COR-L47 (cell line): Measurements from ENCODE around the gene TMEM126A.
"Not testable (repeated sequence)": the region's sequence is repeated elsewhere in the genome, so short reads cannot be mapped to it uniquely, and the experiment has no call there.

ENCODE experiments used
- DNase-seq: peaks from one replicate; lab custom pipeline; 2025; lab: John Stamatoyannopoulos, UW

TMEM126A gene

GRCh38 chr11:85658180-85658579, 10.4 kb downstream of the TMEM126A start:
- no peak for DNase-seq

- no peak for DNase-seq
These were observed 14.4 kb downstream of the TMEM126A start for GRCh38 chr11:85661972-85662664.

- DNase-seq, result no peak
These were observed 15.4 kb downstream of the TMEM126A start for GRCh38 chr11:85663080-85663752.

- DNase-seq, result peak; percentile 77
These were observed 16.2 kb downstream of the TMEM126A start for GRCh38 chr11:85663753-85664614.

GRCh38 chr11:85664615-85665481, 17.1 kb downstream of the TMEM126A start, which contains the start of gene CREBZF:
TSS of gene CREBZF (minus strand) at chr11:85665129. CDS start at chr11:85664875, 254 bp downstream.
- DNase-seq, result peak; percentile 94

- DNase-seq, result no peak
These were observed 18.0 kb downstream of the TMEM126A start for GRCh38 chr11:85665733-85666132.

GRCh38 chr11:85666687-85667086, 18.9 kb downstream of the TMEM126A start:
- no peak for DNase-seq

GRCh38 chr11:85668157-85668556, 20.4 kb downstream of the TMEM126A start:
- no peak for DNase-seq

- not testable (repeated sequence) for DNase-seq
These were observed 23.3 kb downstream of the TMEM126A start for GRCh38 chr11:85670949-85671663.

DNA sequence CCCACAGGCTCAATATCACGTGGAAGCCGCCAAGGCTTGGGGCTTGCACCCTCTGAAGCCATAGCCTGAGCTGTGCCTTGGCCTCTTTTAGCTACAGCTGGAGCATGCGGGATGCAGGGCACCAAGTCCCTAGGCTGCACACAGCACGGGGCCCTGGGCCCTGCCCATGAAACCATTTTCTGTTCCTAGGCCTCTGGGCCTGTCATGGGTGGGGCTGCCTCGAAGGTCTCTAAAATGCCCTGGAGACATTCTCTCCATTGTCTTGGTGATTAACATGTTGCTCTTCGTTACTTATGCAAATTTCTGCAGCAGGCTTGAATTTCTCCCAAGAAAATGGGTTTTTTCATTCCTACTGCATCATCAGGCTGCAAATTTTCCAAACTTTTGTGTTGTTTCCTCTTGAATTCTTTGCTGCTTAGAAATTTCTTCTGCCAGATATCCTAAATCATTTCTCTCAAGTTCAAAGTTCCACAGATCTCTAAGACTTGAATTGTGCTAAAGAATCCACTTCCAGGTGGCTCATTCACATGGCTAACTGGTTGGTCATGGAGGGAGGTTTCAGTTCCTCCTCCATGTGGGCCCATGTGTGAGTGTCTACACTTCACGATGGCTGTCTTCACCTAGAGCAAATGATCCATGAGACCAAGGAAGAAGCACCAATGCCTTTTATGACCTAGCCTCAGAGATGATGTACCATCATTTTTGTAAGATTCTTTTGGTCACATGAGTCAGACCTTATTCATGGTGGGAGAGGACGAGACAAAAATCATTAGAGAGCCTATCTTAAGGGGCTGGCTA, 24.5 kb downstream of the TMEM126A start:
- DNase-seq, result no peak

GRCh38 chr11:85673393-85673792, 25.6 kb downstream of the TMEM126A start:
- DNase-seq, result no peak

DNA sequence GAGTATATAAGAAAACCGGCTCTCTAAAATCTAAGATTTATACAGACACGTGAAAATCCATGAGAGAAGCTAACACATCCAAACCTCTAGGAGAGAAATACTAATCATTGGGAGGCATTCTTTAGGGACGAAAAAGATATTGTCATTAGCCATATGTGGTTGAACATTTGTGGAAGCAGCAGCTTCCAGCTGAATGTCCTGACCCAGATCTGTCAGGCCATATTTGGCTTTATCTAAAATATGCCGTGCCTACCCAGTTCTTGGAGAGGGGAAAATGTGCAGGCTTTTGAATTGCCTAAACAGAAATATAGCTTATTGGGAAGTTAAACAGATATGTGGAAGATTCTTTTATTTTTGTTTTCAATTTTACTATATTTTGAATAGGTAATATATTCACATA, 31.8 kb downstream of the TMEM126A start:
- DNase-seq, result no peak

DNA sequence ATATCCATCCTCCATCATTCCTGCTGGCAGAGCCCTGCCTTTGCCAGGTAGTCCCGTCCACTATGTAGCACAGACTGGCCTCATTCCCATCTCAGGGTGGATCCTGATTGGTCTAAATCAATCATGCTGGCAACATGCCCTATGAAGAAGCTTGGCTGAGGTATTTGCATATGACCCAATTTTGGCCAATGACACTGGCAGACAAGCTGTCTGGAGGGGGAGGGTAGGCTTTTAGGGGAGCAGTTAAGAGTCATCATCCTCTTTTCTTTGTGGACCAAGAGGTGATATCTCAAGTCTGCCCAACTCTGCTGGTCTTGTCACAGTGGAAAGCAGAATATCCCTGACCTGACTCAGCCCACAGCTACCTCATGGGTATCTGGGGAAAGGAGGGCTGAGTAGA, 33.1 kb downstream of the TMEM126A start:
- DNase-seq, result no peak

DNA sequence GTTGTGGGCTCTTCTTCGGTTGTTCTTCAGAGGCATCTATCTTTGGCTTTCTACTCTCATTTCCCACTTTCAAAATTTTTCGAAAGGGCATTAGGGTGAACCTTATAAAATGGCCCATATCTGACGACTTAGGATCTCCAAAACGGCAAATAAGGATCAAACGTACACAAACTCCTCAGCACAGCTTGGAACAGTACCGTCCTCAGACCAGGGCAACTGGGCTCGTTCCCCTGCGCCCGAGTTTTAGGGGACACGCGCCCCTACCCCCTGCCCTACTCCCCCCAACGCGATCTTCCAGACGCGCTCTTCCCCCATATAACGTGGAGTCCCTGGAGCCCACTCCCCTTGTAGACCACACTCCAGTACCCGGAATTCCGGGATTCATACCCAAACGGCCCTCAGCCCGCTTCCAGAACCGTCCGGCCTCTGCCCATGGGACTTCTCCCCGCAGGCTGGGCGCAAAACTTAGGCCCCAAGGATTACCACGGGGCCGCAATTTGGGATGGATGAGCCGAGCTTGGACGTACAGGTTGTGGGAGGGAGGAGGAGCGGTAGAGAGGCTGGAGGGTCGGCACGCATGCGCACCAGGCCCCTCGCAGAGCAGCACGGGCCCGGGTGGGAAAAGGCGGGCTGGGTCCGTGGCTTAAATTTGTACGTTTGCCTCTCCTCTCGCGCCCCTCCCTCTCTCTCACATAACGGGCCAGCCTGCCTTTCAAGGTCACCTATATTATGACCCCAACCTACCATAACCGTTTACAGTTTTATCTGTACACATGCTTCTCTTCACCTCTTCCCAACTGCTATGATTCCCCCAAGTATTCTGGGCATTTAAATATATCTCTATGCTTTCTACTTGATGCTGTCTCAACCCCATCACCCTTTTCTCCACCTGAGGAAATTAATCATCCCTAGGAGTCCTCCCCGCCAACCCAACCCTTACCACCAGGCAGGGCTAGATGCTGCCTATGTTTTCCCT, 34.9 kb downstream of the TMEM126A start:
- DNase-seq, result peak; percentile 36

GRCh38 chr11:85685125-85685819, 37.5 kb downstream of the TMEM126A start:
- DNase-seq, result no peak

DNA sequence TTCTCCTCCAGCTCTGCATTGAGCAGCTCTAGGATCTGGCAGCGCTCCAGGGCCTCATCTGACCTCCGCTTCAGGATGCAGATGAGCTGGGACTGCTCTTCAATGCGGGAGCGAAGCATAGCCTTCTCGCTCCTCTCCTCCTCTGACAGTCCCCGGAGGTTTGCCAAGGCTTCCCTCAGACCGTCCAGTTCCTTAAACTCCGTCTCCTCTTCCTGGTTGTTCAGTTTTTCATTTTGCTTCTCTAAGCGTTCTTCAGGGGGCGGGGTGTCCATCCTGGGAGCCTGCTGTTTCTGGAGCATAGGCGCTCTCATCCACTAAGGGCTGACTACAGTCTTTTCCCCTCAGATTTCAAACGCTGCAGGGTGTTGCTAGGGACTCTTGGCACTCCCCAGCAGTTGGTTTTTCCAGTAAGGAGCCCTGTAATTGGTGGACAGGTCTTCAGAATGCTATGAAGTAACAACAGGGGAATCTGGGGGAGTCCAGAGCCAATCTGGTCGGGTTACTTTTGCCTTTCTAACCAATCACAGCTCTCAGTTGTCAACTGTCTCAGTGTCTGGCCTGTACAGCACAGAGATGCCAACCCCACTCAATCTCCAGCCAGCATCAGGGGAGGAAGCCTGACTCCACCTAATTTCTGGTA, 38.2 kb downstream of the TMEM126A start, which contains the start of gene CCDC89:
TSS of gene CCDC89 (minus strand) at position 376 of the 640 bp plus-strand sequence. CDS start at position 311, 65 bp downstream.
- DNase-seq, result peak; percentile 96

- peak; percentile 45 for DNase-seq
These were observed 46.7 kb downstream of the TMEM126A start for GRCh38 chr11:85694385-85694980.
